Adrenal gland (tissue), 12 donors: Measurements from ENCODE around the gene INSL3. TPM values are rescaled to one million over a fixed set of nuclear protein-coding genes. Genes with fewer than 3 reads are reported as not detected.

Experiments used
- DNase-seq, 7 donors: peaks; one replicate each; pipeline ENCODE4 v3.0.0-alpha.2; 2019 to 2020
- H3K27ac ChIP-seq, 5 donors: fragments of 200-600 bp; sonication (generic) in 4 of 5; 1 replicate in 3 of 5; 2 replicates in 2 of 5; pipeline versions ENCODE4 v1.5.1 to v1.8.0; 2016 to 2020; ENCODE audit warnings: mild to moderate bottlenecking in 1 of 5
- H3K27me3 ChIP-seq: fragments of 200-600 bp; 2 replicates; pipeline ENCODE4 v1.8.0; 2021
- H3K36me3 ChIP-seq, 2 donors: fragments of 200-600 bp; replicated peaks in 1 of 2; 1 replicate in 1 of 2; 2 replicates in 1 of 2; pipeline versions ENCODE4 v1.5.1 to v1.8.0; 2018 to 2022
- H3K4me1 ChIP-seq, 2 donors: fragments of 200-600 bp; replicated peaks in 1 of 2; 1 replicate in 1 of 2; 2 replicates in 1 of 2; pipeline versions ENCODE4 v1.5.1 to v1.8.0; 2018 to 2021
- H3K4me3 ChIP-seq, 4 donors: fragments of 200-600 bp; sonication (generic) in 3 of 4; one replicate each; pipeline ENCODE4 v1.5.1; 2016 to 2018
- H3K9me3 ChIP-seq, 3 donors: fragments of 200-600 bp; sonication (generic) in 1 of 3; replicated peaks in 1 of 3; 1 replicate in 2 of 3; 2 replicates in 1 of 3; pipeline versions ENCODE4 v1.5.1 to v1.8.0; 2016 to 2021
- POLR2A ChIP-seq, 2 donors: fragments of 450-650 bp; IDR thresholded peaks; one replicate each; pipeline ENCODE4 v1.6.1; 2017; ENCODE audit warnings: antibody characterized with exemption in 2 of 2, mild to moderate bottlenecking in 2 of 2, moderate library complexity in 1 of 2
- WGBS, 4 donors: extraction: QIAGEN DNeasy Blood & Tissue Kit in 2 of 4; methylation state at CpG; one replicate each; pipeline versions ENCODE4 v1.1.5 to v1.1.7; 2013 to 2017; 5-methylcytosine and 5-hydroxymethylcytosine counted together
- intact Hi-C, 2 donors: fragments of 100-400 bp; cut with DNase I; formaldehyde crosslinking; loops; one replicate each; pipeline versions ENCODE4 v1.14.1 to v1.15.0; 2022 to 2023
- polyA plus RNA-seq, 3 donors: library from polyadenylated mRNA; stranded (reverse); fragments of 200-250 nt in 2 of 3; fragments of 350-450 nt in 1 of 3; fragmentation: Illumina TruSeq in 1 of 3; extraction: RNeasy Lipid Tissue Mini Kit (QIAGEN cat#74804) in 1 of 3; gene quantifications; one replicate each; pipeline ENCODE4 v1.2.3, GENCODE V29; 2013 to 2014
- total RNA-seq, 9 donors: library from RNA; depleted of rRNA in 4 of 9; stranded (reverse); fragments of >200 nt in 4 of 9; fragments of 120-200 nt in 1 of 9; fragmentation: NEBNext Ultra II Directional in 1 of 9; extraction: Animal tissue kit (Norgen Biotek cat#: 25700) in 1 of 9; gene quantifications; one replicate each; pipeline versions ENCODE4 v1.1.0 to v1.2.4, GENCODE V29; 2013 to 2023
- TF ChIP-seq, protein P1 (sequence below), 6 experiments: fragments of 450-650 bp in 4 of 6; fragments of 200-600 bp in 2 of 6; sonication (generic) in 1 of 6; IDR thresholded peaks; 1 replicate in 5 of 6; 2 replicates in 1 of 6; pipeline versions ENCODE4 v1.5.1 to v1.8.0; 2016 to 2021; ENCODE audit warnings: antibody characterized with exemption in 6 of 6, mild to moderate bottlenecking in 2 of 6, moderate library complexity in 1 of 6
- donor health status: healthy with polysubstance abuse.
- donor health status: Bipolar disorder and iron deficiency.
- donor health status: DM: yes; HTN: yes; CAD: no.
- donor health status: DM: no; HTN: no; CAD: no.
- donor health status: DM: no; HTN: no; CAD: no.
- donor health status: DM: yes; HTN: yes; CAD: no.

INSL3 gene
- total and polyA plus RNA-seq, 12 donors = 0.17 to 0.40 (median 0.28) TPM; not detected in 8

DNA sequence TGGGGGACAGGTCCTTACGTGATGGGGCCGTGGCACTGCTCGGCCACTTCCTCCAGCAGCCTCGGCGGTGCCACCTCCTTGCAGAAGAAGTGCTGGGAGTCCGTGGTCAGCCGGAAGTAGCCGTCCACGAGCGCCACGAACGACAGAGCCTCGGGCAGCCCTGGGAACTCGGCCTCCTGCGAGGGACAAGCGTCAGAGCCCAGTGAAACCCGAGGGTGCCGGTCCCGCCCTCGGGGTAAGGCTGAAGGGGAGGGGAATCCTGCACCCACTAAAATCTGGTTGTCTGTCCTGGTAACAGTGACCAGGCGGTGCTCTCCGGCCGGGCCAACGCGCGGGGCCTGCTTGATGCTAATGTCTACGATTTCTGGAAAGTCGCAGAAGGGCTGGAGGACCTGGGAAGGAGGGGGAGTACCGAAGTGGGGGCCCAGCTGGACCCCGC lies 20.1 kb upstream of the INSL3 start:
- Histone ChIP-seq H3K9me3 (no peaks in the 10 kb centered on the region), H3K36me3 (peaks cover 0 to 8% of the 10 kb centered on the region in 2 donors), H3K27ac (peak overlapping the region in 1 of 5 donors; percentile 69), H3K4me3 (no peak overlapping the region), H3K4me1 (peaks cover 0 to 4% of the 10 kb centered on the region in 2 donors), H3K27me3 (no peaks in the 10 kb centered on the region)
- 30 to 51% (median 38%) methylated on average over 8 to 30 of the region's 30 CpGs for WGBS, 4 donors
- DNase-seq = no peak
- TF ChIP-seq, protein P1, sequence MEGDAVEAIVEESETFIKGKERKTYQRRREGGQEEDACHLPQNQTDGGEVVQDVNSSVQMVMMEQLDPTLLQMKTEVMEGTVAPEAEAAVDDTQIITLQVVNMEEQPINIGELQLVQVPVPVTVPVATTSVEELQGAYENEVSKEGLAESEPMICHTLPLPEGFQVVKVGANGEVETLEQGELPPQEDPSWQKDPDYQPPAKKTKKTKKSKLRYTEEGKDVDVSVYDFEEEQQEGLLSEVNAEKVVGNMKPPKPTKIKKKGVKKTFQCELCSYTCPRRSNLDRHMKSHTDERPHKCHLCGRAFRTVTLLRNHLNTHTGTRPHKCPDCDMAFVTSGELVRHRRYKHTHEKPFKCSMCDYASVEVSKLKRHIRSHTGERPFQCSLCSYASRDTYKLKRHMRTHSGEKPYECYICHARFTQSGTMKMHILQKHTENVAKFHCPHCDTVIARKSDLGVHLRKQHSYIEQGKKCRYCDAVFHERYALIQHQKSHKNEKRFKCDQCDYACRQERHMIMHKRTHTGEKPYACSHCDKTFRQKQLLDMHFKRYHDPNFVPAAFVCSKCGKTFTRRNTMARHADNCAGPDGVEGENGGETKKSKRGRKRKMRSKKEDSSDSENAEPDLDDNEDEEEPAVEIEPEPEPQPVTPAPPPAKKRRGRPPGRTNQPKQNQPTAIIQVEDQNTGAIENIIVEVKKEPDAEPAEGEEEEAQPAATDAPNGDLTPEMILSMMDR (IDR thresholded peaks at IDR 0.05) = no peak
- no peak for TF ChIP-seq POLR2A (IDR thresholded peaks at IDR 0.05)
- intact Hi-C loops = no loop called here

DNA sequence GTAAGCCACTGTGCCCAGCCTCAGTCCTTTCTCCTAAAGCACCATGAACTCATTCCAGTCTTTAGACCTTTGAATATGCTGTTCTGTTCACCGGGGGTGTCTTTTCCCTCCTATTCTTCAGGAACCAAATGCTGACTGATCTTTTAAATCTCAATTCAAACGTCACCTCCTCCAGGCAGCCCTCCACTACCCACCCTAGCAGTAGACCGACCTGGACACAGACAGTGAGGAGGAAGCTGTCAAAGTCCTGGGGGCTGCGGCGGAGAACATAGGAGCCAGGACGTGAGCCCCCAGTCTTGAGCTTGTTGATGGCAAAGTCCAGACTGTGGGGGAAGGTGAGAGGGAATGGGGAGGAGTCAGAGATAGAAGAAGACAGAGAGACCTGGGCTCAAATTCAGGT lies 18.7 kb upstream of the INSL3 start:
- peaks cover 0 to 8% of the 10 kb centered on the region in 2 donors for H3K36me3 ChIP-seq
- H3K27me3 ChIP-seq = no peaks in the 10 kb centered on the region

DNA sequence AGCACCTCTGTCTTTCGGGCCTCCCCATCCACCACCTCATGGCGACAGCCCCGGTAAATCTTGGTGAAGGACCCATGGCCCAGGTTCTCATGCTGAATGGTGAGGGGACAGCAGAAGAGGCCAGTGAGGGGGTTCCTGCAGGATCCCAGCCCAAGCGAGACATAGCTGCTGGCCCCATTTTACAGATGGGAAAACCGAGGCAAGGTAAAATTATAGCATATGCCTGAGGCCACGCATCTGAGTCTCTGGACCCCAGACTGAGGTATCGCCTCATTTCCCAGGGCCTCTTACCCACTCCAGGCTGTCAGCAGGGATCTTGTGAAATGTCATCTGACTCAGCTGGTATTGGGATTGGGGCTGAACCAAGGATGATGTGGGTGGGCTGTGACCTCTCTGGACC lies 16.7 kb upstream of the INSL3 start:
- H3K36me3 ChIP-seq = peaks cover 0 to 8% of the 10 kb centered on the region in 2 donors
- 80 to 96% (median 89%) methylated on average over 3 to 7 of the region's 7 CpGs for WGBS, 4 donors
- intact Hi-C loops = no loop called here

More for the DNA sequence above, 18.7 kb upstream of the INSL3 start:
- Histone ChIP-seq H3K9me3 (no peaks in the 10 kb centered on the region), H3K27ac (no peak overlapping the region), H3K4me3 (no peak overlapping the region), H3K4me1 (peaks cover 0 to 4% of the 10 kb centered on the region in 2 donors)
- WGBS, 4 donors = 80 to 89% (median 85%) methylated on average over 6 of the region's 6 CpGs
- intact Hi-C loops = no loop called here
- DNase-seq = no peak
- no peak for TF ChIP-seq POLR2A (IDR thresholded peaks at IDR 0.05)
- TF ChIP-seq, protein P1 (IDR thresholded peaks at IDR 0.05) = no peak

DNA sequence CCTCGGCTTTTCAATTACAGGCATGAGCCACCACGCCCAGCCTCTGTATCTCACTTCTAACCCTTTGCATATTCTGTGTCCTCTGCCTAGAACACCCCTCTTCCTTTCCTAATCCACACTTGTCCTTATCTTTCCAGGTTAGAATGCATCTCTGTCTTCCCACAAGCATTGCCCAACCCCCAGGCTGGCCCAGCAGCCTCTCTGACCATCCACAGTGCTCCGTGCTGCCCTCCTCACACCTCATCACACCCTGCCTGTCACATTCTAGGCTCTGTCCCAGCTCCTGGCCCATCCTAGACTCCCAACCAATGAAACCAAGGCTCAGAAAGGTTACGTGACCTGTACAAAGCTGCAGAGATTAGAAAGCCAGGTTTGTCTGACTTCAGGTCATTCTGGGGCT lies 15.2 kb upstream of the INSL3 start:
- Histone ChIP-seq H3K4me3 (no peak overlapping the region), H3K27ac (no peak overlapping the region), H3K27me3 (no peaks in the 10 kb centered on the region), H3K9me3 (no peaks in the 10 kb centered on the region), H3K36me3 (peaks cover 0 to 21% of the 10 kb centered on the region in 2 donors), H3K4me1 (no peaks in the 10 kb centered on the region)
- WGBS, 4 donors = 64 to 81% (median 75%) methylated on average over 4 of the region's 4 CpGs
- intact Hi-C loops = no loop called here
- DNase-seq = no peak
- no peak for TF ChIP-seq POLR2A (IDR thresholded peaks at IDR 0.05)
- TF ChIP-seq, protein P1 (IDR thresholded peaks at IDR 0.05) = no peak

More for the DNA sequence above, 16.7 kb upstream of the INSL3 start:
- Histone ChIP-seq H3K9me3 (no peaks in the 10 kb centered on the region), H3K27ac (no peak overlapping the region), H3K27me3 (no peaks in the 10 kb centered on the region), H3K4me1 (peaks cover 0 to 4% of the 10 kb centered on the region in 2 donors), H3K4me3 (no peak overlapping the region)
- TF ChIP-seq, protein P1 (IDR thresholded peaks at IDR 0.05) = no peak
- TF ChIP-seq POLR2A (IDR thresholded peaks at IDR 0.05) = no peak
- no peak for DNase-seq
